ENCODE results near the gene HESX1.

Gene HESX1

GRCh38 chr3:57168151-57168550 lies 31.6 kb downstream of the HESX1 start:
- no peak for DNase-seq (ENCODE audit: low read depth in 2 of 2)

GRCh38 chr3:57166660-57167059 lies 33.1 kb downstream of the HESX1 start:
- no peak for DNase-seq (ENCODE audit: low read depth in 2 of 2)

- DNase-seq (ENCODE audit: low read depth in 2 of 2) = no peak
These were observed 34.1 kb downstream of the HESX1 start for GRCh38 chr3:57165641-57166040.

GRCh38 chr3:57164657-57165573 lies 34.9 kb downstream of the HESX1 start, which contains the start of gene IL17RD:
Gene IL17RD, minus strand, starts transcription at chr3:57165353. Its CDS starts 67 bp downstream, at chr3:57165286.
- peak in 1 of 2 donors; percentile 37 for DNase-seq (ENCODE audit: low read depth in 2 of 2)

- no peak for DNase-seq (ENCODE audit: low read depth in 2 of 2)
These were observed 35.5 kb downstream of the HESX1 start for GRCh38 chr3:57164217-57164656.

GRCh38 chr3:57163751-57164150 lies 36.0 kb downstream of the HESX1 start:
- DNase-seq (ENCODE audit: low read depth in 2 of 2) = no peak

- DNase-seq (ENCODE audit: low read depth in 2 of 2) = no peak
These were observed 37.9 kb downstream of the HESX1 start for GRCh38 chr3:57161915-57162314.

GRCh38 chr3:57160765-57161538 lies 38.8 kb downstream of the HESX1 start:
- no peak for DNase-seq (ENCODE audit: low read depth in 2 of 2)

GRCh38 chr3:57160076-57160764 lies 39.6 kb downstream of the HESX1 start:
- DNase-seq (ENCODE audit: low read depth in 2 of 2) = no peak

- no peak for DNase-seq (ENCODE audit: low read depth in 2 of 2)
These were observed 40.7 kb downstream of the HESX1 start for GRCh38 chr3:57158813-57159738.

- no peak for DNase-seq (ENCODE audit: low read depth in 2 of 2)
These were observed 41.5 kb downstream of the HESX1 start for GRCh38 chr3:57158325-57158724.

GRCh38 chr3:57157545-57157944 lies 42.2 kb downstream of the HESX1 start:
- no peak for DNase-seq (ENCODE audit: low read depth in 2 of 2)

GRCh38 chr3:57155310-57155643 lies 44.5 kb downstream of the HESX1 start:
- no peak for DNase-seq (ENCODE audit: low read depth in 2 of 2)

GRCh38 chr3:57154470-57155309 lies 45.1 kb downstream of the HESX1 start:
- no peak for DNase-seq (ENCODE audit: low read depth in 2 of 2)

GRCh38 chr3:57152151-57153143 lies 47.3 kb downstream of the HESX1 start:
- no peak for DNase-seq (ENCODE audit: low read depth in 2 of 2)

- DNase-seq (ENCODE audit: low read depth in 2 of 2) = no peak
These were observed 48.0 kb downstream of the HESX1 start for GRCh38 chr3:57151749-57152148.

- no peak for DNase-seq (ENCODE audit: low read depth in 2 of 2)
These were observed 48.7 kb downstream of the HESX1 start for GRCh38 chr3:57151021-57151449.

- no peak for DNase-seq (ENCODE audit: low read depth in 2 of 2)
These were observed 49.6 kb downstream of the HESX1 start for GRCh38 chr3:57150113-57150581.

All from stimulated activated CD8-positive, alpha-beta memory T cell treated with anti-CD3 and anti-CD28 coated beads, Interleukin-2, amount 100 ng/mL, for 1 hour (primary cell).